Muscle of back (tissue), 13 donors: Measurements from ENCODE around the gene OR52E4. TPM values are rescaled to one million over a fixed set of nuclear protein-coding genes. Genes with fewer than 3 reads are reported as not detected.

Source experiments
- DNase-seq, 3 donors: peaks; one replicate each; pipeline versions ENCODE4 v3.0.0 to v3.0.0-alpha.2; 2013
- long read RNA-seq, 9 donors: transcript quantifications; one replicate each; lab custom pipeline, GENCODE V29; 2026
- polyA plus RNA-seq, 10 donors: library from polyadenylated mRNA; unstranded; fragments of 120-200 nt; gene quantifications; one replicate each; pipeline ENCODE4 v1.2.1, GENCODE V29; 2013; ENCODE audit not compliant: insufficient read length in 10 of 10

OR52E4 gene
- not detected for polyA plus RNA-seq
- long read RNA-seq, donor 1 = 0 reads
- long read RNA-seq, donor 2 = 0 reads
- long read RNA-seq, donor 3 = 0 reads
- long read RNA-seq, donor 4 = 0 reads
- long read RNA-seq, donor 5 = 0 reads
- long read RNA-seq, donor 6 = 0 reads
- long read RNA-seq, donor 7 = 0 reads
- long read RNA-seq, donor 8 = 0 reads
- long read RNA-seq, donor 9 = 0 reads

GRCh38 chr11:5880329-5880728 lies at the start of gene OR52E4:
OR52E4 (plus strand) TSS chr11:5880629; CDS start chr11:5884293, 3,664 bp downstream.
- DNase-seq = no peak

DNA sequence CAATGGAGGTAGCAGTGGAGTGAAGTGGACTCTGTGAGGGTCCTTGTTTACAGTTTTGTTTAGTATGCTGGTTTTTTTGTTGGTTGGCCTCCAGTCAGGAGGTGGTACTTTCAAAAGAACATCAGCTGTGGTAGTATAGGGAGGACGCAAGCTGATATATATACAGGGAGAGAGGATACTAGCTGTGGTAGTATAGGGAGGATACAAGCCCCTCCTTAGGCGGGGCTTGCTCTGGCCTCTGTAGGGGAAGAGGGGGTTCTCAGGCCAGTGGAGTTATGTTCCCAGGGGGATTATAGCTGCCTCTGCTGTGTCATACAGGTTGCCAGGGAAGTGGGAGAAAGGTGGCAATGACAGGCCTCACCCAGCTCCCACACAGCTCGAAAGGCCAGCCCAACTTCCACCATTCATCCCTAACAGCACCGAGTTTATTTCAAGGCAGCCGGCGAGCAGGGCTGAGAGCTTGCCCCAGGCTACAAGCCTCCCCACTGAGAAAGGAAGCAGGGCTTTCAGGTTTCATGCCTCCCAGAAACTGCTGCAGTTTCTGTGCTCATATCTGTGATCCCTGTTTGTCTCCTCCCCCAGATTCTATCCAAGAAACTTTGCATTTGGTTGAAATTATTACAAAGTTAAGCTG lies 49.1 kb upstream of the OR52E4 start:
- DNase-seq = no peak

DNA sequence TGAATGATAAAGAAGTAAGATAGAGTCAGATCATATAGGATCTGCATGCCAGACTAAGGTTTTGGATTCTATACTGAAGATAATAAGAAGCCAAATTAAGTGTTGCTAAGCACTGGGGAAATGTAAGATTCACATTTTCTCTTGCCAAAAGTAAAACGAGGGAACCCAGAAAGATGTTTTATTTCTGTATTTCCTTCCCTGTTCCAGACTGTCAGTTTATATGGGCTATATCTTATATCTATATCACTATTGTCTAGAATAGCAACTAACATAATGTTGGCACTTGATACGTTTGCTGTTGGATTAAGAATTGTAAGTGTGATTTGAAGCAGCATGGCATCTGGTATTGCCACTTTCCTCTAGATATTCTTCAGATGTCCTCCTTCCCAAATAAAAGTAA lies 47.0 kb upstream of the OR52E4 start:
- no peak for DNase-seq

DNA sequence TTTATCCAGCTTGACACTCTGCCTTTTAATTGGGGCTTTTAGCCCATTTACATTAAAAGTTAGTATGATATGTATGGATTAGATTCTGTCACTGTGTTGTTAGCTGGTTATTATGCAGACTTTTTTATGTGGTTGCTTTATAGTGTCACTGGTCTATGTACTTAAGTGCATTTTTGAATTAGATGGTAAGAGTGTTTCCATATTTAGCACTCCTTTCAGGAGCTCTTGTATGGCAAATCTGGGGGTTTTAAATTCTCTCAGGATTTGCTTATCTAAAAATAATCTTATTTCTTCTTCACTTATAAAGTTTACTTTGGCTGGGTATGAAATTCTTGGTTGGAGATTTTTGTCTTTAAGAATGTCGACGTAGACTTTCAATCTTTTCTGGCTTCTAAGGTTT lies 42.7 kb upstream of the OR52E4 start:
- DNase-seq = no peak

DNA sequence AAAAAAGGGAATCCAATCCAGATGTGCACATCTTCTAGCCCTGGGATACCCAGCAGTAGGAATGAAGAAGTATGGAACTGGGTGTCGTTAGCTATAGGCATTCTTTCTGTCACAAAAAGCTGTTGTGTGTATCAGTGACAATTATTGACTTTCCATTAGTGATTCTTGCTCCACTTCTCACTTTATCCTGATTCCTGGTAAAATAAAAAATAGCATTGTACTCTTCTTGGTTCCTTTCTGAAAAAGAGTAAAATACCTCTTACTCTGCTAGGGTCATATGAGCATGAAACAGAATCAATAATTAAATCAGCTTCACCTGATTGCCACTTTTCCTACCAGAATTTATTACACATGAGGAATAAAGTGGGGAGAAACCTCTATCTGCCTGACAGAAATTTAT lies 38.6 kb upstream of the OR52E4 start, which contains the start of gene OR52E6:
TSS of gene OR52E6 (minus strand) at position 101 of the 400 bp plus-strand sequence. CDS start at position 101, 0 bp downstream.
- DNase-seq = no peak

DNA sequence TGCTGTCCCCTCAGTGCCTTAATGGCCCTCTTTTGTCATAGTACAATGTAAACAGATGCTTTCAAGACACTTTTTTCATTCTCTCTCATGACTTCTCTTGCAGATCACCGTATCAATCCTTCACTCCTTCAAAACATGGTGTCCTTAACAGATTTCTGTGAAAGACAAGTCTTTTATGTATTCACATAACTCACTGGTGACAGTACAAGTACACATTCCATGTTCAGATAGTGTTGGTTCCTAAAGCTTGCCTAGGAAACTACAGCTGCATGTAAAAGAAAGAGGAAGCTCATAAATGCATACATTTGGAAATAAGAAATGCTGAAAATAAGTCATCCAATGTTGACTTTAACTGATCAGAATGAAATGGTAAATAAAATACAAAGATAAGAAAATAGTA lies 33.7 kb upstream of the OR52E4 start:
- DNase-seq = no peak

DNA sequence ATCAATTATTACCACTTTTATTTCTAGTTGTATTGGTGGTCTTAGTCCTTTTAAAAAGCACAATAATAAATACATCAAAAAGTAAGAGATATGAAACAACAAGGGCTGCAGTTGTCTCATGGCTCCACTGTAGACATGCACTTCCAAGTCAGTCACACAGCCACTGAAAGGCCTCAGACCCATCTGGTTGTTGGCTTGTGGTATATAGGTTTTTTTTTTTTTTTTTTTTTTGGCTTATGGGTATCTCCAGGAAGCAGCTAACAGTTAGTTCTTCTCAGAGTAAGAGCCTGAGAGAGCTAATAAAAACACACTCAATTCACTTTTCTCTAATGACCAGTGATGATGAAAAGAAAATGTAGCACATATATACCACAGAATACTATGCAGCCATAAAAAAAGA lies 32.7 kb upstream of the OR52E4 start:
- DNase-seq = no peak

DNA sequence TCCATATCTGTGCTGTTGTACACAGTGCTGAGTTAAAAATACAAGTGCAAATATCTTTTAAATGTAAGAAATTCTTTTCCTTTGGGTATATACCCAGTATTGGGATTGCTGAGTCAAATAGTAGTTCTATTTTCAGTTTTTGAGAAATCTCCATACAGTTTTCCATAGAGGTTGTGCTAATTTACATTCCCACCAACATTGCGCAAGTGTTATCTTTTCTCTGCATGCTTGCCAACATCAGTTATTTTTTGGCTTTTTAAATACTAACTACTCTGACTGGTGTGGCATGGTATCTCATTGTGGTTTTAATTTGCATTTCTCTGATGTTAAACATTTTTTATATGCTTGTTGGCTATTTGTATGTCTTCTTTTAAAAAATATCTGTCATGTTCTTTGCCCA lies 29.4 kb upstream of the OR52E4 start:
- DNase-seq = no peak

- no peak for DNase-seq
These were observed 22.8 kb upstream of the OR52E4 start, which contains the start of gene OR52E8 for GRCh38 chr11:5857590-5857989. OR52E8 (minus strand) TSS chr11:5857690; CDS start chr11:5857690, 0 bp downstream.

- no peak for DNase-seq
These were observed 14.6 kb upstream of the OR52E4 start for GRCh38 chr11:5865826-5866225.

- no peak for DNase-seq
These were observed 1.9 kb upstream of the OR52E4 start for GRCh38 chr11:5878564-5878963.

DNA sequence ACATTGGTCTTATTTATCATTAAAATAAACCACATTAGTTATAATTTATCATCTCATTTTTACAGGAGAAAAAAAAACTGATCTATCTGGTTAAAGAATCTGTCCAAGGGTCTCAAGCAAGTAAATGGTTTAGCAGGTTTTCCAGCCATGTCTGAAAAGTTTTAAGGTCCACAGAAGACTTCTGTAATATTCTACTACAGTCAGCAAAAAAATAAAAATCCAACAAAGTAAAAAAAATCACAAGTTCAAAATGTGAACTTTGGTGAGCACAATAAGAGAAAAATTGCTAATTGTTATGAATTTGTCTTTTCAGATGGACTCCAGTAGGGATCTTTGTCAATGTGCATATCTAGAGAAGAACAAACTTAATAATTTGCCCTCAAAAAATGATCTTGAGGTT lies 1.3 kb downstream of the OR52E4 start:
- DNase-seq = no peak

- no peak for DNase-seq
These were observed 6.7 kb downstream of the OR52E4 start for GRCh38 chr11:5887172-5887571.

DNA sequence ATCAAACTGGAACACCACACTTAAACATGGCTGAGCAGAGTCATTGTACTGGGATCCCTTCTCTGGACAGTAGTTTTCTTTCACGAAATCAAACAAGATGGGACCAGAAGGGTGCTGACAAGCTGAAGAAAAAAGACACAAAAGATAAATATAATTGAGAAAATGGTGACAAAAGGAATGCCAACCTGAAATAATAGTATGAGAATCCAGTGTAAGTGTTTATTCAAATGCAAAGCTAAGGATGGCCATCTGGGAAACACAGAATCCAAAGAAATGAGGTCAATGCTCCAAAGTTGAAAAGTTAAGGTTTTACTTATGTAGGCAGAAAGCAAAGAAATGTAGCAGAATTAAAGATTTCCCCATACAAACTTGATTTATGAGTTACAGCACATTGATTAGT lies 7.2 kb downstream of the OR52E4 start:
- no peak for DNase-seq

DNA sequence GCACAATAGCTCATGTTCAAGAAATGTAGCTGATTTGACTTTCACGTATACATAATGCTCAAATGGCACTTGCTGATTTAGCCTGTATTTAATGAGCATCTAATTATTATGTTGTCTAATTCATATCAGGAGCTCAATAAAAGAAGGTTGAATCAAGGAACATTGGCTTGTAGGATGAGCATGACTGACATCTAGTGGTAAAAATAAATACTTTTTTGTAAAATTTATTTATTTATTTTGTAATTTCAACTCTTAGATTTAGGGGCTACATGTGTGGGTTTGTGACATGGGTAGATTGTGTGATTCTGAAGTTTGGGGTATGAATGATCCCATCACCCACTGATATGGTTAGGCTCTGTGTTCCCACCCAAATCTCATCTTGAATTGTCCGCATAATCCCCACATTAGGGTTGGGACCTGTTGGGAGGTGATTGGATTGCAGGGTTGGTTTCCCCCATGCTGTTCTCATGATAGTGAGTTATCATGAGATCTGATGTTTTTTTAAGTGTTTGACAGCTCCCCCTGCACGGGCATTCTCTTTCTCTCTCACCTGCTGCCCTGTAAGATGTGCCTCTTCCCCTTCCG lies 10.9 kb downstream of the OR52E4 start:
- peak in 2 of 3 donors; percentile 0 to 2 for DNase-seq

DNA sequence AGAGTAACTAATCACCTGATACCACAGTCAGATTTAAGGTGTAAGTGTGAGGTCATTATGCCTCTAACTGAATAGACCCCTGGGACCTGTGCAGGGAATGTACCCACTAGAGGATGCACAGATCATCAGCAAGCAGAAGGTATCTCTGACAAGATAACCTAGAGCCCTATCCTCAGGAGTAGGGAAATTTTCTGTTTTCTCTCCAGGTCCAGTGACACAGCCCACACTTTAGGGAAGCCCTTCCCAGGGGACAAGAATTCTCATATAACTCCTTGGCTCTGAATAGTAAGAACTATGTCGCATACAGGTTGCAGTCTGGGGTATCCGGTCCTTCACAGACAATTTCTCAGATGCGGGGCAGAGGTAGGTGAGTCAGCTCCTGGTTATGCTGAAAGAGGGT lies 12.5 kb downstream of the OR52E4 start, which contains the start of gene OR52E5:
TSS of gene OR52E5 (plus strand) at position 301 of the 400 bp plus-strand sequence. CDS start 7,569 bp downstream, outside the sequence.
- DNase-seq = no peak

- DNase-seq = no peak
These were observed 19.1 kb downstream of the OR52E4 start for GRCh38 chr11:5899534-5899933.

GRCh38 chr11:5910540-5910939 lies 30.1 kb downstream of the OR52E4 start:
- DNase-seq = no peak

GRCh38 chr11:5922749-5923426 lies 42.5 kb downstream of the OR52E4 start:
- DNase-seq = no peak

DNA sequence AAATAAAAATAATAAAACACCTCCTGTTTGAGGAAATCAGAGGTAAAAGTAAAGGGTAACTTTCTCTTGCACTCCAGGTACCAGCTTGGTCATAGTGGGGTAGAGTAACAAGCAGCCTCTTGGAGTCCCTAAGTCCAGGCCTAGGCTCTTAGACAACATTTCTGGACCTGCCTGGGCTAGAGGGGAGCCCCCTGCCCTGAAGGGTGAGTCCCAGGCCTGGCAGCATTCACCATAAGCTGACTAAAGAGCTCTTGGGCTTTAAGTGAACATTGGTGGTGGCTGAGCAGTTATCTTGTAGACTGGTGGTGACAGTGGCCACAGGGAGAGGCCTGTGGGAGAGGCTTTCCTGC lies 43.0 kb downstream of the OR52E4 start:
- no peak for DNase-seq

GRCh38 chr11:5923794-5924193 lies 43.4 kb downstream of the OR52E4 start:
- DNase-seq = no peak

DNA sequence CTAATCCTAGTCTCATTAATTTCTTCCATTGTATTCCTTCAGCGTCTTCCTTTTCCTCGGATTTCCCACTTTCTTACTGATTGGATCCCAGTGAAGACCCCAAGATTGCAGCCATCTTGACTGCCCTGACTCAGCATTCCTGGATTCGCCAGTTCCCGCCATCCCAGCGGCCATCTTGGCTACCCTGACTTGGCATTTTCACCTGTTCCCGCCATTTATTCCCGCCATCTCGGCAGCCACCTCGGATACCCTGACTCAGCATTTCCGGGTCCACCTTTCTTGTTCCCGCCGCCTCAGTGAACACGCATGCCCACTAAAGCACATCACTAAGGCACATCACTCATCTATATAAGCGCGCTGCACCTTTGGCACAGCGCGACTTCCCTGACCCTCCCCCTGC lies 47.8 kb downstream of the OR52E4 start:
- DNase-seq = no peak

GRCh38 chr11:5928811-5929210 lies 48.4 kb downstream of the OR52E4 start:
- no peak for DNase-seq
